ENCODE results near the gene ENOSF1. TPM values are rescaled to one million over a fixed set of nuclear protein-coding genes. Genes with fewer than 3 reads are reported as not detected.

ENOSF1 gene
- total RNA-seq, 1 experiment from 2014 or later = 44.6 TPM

GRCh38 chr18:634551-635045, 77.8 kb downstream of the ENOSF1 start:
- TF ChIP-seq ESRRA (CRISPR knock-in tag; IDR thresholded peaks at IDR 0.05; ENCODE audit: borderline replicate concordance) (no peak), MYBL2 (CRISPR knock-in tag; IDR thresholded peaks at IDR 0.05) (0 out of 2 replicates have a peak, but pooled peaks have one; percentile 16), TP53 (CRISPR knock-in tag; IDR thresholded peaks at IDR 0.05) (no peak), FOXP4 (CRISPR knock-in tag; IDR thresholded peaks at IDR 0.05) (peak; percentile 24; the same call in 1 of the 2 replicates), NR1H2 (CRISPR knock-in tag; IDR thresholded peaks at IDR 0.05) (no peak), ETV6 (CRISPR knock-in tag; IDR thresholded peaks at IDR 0.05) (peak; percentile 75), TEAD1 (CRISPR knock-in tag; IDR thresholded peaks at IDR 0.05) (peak; percentile 52; the same call in 1 of the 2 replicates)
- DNase-seq (ENCODE audit: low spot score) = no peak
- Mint-ChIP-seq H3K4me3 (peak overlapping the region; percentile 54), H3K27ac (peak overlapping the region; percentile 77), H3K27me3 (ENCODE audit: low read depth) (no peaks in the 10 kb centered on the region), H3K4me1 (peaks cover 31% of the 10 kb centered on the region), H3K9me3 (peaks cover 10% of the 10 kb centered on the region), H3K36me3 (no peaks in the 10 kb centered on the region; the same call in 1 of the 2 replicates)
- ATAC-seq = peak; percentile 61
- ChIA-PET POLR2A (interaction anchor here (1.2 kb wide), 1 partner anchor 23 kb away, joined by 7 read pairs; the partner anchor contains the start of gene TYMS), CTCF (interaction anchor here (1.0 to 1.5 kb wide), 5 partner anchors 9 to 38 kb away, joined by 3 to 7 read pairs (median 3); partner anchors contain the start of gene CLUL1)

DNA sequence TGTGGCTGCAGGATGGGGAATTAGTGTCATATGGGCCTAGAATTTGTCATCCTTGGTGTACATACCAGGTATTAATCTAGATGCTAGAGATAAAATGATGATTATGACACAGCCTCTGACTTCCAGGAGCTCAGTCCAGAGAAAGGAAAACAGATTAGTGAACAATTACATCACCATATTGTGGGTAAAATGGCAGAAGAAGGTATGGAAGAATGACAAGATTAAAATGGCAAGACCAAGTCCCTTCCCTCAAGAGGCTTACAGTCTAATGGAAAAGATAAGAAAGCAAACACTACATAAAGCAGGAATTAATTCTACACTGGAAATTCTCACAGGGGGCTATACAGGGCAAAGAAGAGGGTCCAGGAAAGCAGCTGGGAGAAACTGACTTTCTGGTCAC, 80.9 kb downstream of the ENOSF1 start:
- Mint-ChIP-seq H3K27me3 (ENCODE audit: low read depth) (no peaks in the 10 kb centered on the region), H3K4me3 (no peak overlapping the region), H3K36me3 (no peaks in the 10 kb centered on the region; the same call in 1 of the 2 replicates), H3K4me1 (peaks cover 28% of the 10 kb centered on the region), H3K27ac (no peak overlapping the region), H3K9me3 (peaks cover 10% of the 10 kb centered on the region)
- DNase-seq (ENCODE audit: low spot score) = no peak
- ChIA-PET POLR2A (no interaction called here), CTCF (interaction anchor here (1.6 kb wide), 1 partner anchor 26 kb away, joined by 9 read pairs; the partner anchor contains the start of gene TYMS)
- ATAC-seq = no peak
- TF ChIP-seq KAT7 (CRISPR knock-in tag; IDR thresholded peaks at IDR 0.05; ENCODE audit: borderline replicate concordance) (no peak), RORB (CRISPR knock-in tag; IDR thresholded peaks at IDR 0.05) (no peak), NR1H2 (CRISPR knock-in tag; IDR thresholded peaks at IDR 0.05) (no peak), TEAD4 (CRISPR knock-in tag; IDR thresholded peaks at IDR 0.05) (no peak)
- TF ChIP-seq, protein P1, sequence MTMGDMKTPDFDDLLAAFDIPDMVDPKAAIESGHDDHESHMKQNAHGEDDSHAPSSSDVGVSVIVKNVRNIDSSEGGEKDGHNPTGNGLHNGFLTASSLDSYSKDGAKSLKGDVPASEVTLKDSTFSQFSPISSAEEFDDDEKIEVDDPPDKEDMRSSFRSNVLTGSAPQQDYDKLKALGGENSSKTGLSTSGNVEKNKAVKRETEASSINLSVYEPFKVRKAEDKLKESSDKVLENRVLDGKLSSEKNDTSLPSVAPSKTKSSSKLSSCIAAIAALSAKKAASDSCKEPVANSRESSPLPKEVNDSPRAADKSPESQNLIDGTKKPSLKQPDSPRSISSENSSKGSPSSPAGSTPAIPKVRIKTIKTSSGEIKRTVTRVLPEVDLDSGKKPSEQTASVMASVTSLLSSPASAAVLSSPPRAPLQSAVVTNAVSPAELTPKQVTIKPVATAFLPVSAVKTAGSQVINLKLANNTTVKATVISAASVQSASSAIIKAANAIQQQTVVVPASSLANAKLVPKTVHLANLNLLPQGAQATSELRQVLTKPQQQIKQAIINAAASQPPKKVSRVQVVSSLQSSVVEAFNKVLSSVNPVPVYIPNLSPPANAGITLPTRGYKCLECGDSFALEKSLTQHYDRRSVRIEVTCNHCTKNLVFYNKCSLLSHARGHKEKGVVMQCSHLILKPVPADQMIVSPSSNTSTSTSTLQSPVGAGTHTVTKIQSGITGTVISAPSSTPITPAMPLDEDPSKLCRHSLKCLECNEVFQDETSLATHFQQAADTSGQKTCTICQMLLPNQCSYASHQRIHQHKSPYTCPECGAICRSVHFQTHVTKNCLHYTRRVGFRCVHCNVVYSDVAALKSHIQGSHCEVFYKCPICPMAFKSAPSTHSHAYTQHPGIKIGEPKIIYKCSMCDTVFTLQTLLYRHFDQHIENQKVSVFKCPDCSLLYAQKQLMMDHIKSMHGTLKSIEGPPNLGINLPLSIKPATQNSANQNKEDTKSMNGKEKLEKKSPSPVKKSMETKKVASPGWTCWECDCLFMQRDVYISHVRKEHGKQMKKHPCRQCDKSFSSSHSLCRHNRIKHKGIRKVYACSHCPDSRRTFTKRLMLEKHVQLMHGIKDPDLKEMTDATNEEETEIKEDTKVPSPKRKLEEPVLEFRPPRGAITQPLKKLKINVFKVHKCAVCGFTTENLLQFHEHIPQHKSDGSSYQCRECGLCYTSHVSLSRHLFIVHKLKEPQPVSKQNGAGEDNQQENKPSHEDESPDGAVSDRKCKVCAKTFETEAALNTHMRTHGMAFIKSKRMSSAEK (CRISPR knock-in tag; IDR thresholded peaks at IDR 0.05; ENCODE audit: borderline replicate concordance) = no peak

DNA sequence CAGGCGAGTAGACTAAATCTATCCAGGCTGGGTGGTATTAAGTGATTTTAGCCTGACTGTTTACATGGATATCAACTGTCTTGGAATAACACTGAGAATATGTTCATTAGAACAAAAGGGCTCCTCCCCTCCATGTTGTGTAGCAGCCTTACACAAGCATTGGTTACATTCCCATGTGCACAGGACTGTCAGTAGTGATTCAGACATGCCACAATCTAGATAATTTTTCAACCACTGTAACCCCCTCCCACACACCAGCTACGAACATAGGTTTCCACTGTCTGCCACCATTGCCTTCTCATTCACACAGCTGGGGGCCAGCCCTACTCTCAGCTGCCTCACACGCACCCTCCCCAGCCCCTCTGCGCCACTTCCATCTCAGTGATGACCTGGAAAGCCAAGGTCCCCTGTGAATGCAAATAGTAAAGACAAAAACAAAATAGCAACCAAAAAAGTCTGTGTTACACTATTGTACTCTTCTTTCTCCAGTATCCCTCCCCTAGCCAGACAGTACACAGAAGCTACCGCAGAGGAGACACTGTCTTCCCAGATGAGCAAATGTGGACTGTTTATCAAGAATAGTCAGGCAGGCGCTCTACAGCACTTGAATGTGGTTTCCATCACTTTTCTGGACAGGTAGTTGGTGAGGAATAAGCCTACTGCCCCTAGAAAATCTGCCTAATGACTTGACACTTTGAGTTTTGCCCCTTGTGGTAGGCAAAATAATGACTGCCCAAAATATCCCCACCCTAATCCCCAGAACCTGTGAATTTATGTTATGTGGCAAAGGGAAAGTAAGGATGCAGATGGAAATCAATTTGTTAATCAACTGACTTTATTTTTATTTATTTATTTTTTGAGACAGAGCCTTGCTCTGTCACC, 82.9 kb downstream of the ENOSF1 start:
- ATAC-seq (peak; percentile 51), DNase-seq (ENCODE audit: low spot score) (no peak)
- Mint-ChIP-seq H3K27me3 (ENCODE audit: low read depth) (no peaks in the 10 kb centered on the region), H3K4me3 (no peak overlapping the region), H3K9me3 (peaks cover 10% of the 10 kb centered on the region), H3K27ac (no peak overlapping the region), H3K36me3 (no peaks in the 10 kb centered on the region; the same call in 1 of the 2 replicates), H3K4me1 (peaks cover 23% of the 10 kb centered on the region)
- TF ChIP-seq SP1 (CRISPR knock-in tag; conservative IDR thresholded peaks at IDR 0.05) = no peak
- no peak for TF ChIP-seq ESRRA (CRISPR knock-in tag; IDR thresholded peaks at IDR 0.05; ENCODE audit: borderline replicate concordance)
- TF ChIP-seq ATF1 (CRISPR knock-in tag; IDR thresholded peaks at IDR 0.05) = no peak
- TF ChIP-seq ZNF232 (CRISPR knock-in tag; IDR thresholded peaks at IDR 0.05) = no peak
- TF ChIP-seq USF2 (CRISPR knock-in tag; IDR thresholded peaks at IDR 0.05) = no peak
- TF ChIP-seq ETV6 (CRISPR knock-in tag; IDR thresholded peaks at IDR 0.05) = no peak
- no peak for TF ChIP-seq PRRX2 (CRISPR knock-in tag; IDR thresholded peaks at IDR 0.05)
- CTCF ChIA-PET = interaction anchor here (0.9 to 1.7 kb wide), 4 partner anchors 8 to 210 kb away, joined by 3 to 5 read pairs (median 4); no protein-coding TSS in a partner anchor
- POLR2A ChIA-PET = no interaction called here

Data from WTC11 (cell line).